ENCODE measurements around the gene GALR1. TPM values are rescaled to one million over a fixed set of nuclear protein-coding genes. Genes with fewer than 3 reads are reported as not detected.

Gene GALR1
- not detected for polyA plus RNA-seq (2012; ENCODE audit: insufficient read length, low read depth)

DNA sequence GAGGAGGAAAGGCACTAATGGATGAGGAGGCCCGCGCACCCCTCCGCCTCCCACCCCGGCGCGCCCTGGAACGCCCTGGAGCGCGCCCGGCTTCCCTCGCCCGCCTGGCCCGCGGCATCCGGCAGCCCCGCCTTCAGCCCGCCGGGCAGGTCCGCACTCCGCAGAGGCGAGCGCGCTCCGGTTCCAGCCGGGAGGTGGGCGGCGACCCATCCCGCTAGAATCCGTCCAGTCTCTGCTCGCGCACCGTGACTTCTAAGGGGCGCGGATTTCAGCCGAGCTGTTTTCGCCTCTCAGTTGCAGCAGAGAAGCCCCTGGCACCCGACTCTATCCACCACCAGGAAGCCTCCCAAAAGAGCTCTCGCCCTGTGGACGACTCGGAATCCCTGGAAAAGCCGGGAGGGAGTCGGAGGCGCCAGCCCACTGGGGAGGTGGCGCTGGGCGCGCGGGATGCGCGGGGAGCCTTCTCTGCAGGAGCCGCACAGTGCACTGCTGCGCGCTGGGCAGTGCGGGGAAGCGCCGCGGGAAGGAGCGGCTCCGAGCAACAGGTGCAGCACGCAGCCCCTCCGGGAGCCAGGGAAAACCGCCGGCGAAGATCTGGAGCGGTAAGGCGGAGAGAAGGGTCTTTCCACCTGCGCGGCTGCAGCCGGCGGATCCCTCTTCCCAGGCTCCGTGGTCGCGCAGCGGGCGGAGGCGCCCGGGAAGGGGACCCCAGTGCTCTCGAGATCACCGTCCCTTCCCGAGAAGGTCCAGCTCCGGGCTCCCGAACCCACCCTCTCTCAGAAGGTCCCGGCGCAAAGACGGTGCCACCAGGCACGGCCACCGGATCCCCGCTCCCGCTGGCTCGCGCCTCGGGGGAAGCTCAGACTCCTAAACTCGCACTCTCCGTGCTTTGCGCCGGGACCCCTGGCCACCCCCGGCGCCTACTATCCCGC is at the start of gene GALR1:
TSS of gene GALR1 (plus strand) at position 280 of the 932 bp plus-strand sequence. CDS start 701 bp downstream, outside the sequence.
- TF ChIP-seq SIN3A (IDR thresholded peaks at IDR 0.05; ENCODE audit: borderline replicate concordance, insufficient read depth, low read length) (no peak), TAF1 (IDR thresholded peaks at IDR 0.05; ENCODE audit: borderline replicate concordance, insufficient read depth, low read length) (no peak)
- TF ChIP-seq, protein P1, sequence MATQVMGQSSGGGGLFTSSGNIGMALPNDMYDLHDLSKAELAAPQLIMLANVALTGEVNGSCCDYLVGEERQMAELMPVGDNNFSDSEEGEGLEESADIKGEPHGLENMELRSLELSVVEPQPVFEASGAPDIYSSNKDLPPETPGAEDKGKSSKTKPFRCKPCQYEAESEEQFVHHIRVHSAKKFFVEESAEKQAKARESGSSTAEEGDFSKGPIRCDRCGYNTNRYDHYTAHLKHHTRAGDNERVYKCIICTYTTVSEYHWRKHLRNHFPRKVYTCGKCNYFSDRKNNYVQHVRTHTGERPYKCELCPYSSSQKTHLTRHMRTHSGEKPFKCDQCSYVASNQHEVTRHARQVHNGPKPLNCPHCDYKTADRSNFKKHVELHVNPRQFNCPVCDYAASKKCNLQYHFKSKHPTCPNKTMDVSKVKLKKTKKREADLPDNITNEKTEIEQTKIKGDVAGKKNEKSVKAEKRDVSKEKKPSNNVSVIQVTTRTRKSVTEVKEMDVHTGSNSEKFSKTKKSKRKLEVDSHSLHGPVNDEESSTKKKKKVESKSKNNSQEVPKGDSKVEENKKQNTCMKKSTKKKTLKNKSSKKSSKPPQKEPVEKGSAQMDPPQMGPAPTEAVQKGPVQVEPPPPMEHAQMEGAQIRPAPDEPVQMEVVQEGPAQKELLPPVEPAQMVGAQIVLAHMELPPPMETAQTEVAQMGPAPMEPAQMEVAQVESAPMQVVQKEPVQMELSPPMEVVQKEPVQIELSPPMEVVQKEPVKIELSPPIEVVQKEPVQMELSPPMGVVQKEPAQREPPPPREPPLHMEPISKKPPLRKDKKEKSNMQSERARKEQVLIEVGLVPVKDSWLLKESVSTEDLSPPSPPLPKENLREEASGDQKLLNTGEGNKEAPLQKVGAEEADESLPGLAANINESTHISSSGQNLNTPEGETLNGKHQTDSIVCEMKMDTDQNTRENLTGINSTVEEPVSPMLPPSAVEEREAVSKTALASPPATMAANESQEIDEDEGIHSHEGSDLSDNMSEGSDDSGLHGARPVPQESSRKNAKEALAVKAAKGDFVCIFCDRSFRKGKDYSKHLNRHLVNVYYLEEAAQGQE (IDR thresholded peaks at IDR 0.05; ENCODE audit: insufficient read depth in 1 of 2, low read depth in 2 of 2, low read length in 2 of 2) = no peak

GRCh38 chr18:77201506-77201905 is 48.1 kb upstream of the GALR1 start:
- TF ChIP-seq, protein P1 (IDR thresholded peaks at IDR 0.05; ENCODE audit: insufficient read depth in 1 of 2, low read depth in 2 of 2, low read length in 2 of 2) = no peak
- TF ChIP-seq POLR2AphosphoS5 (IDR thresholded peaks at IDR 0.05; ENCODE audit: low read depth, low read length) = no peak
- TF ChIP-seq FOXP2 (optimal IDR thresholded peaks at IDR 0.05; ENCODE audit: borderline replicate concordance, extremely low read depth, extremely low read length, insufficient read depth) = no peak
- no peak for TF ChIP-seq TAF1 (IDR thresholded peaks at IDR 0.05; ENCODE audit: borderline replicate concordance, insufficient read depth, low read length)
- TF ChIP-seq SIN3A (IDR thresholded peaks at IDR 0.05; ENCODE audit: borderline replicate concordance, insufficient read depth, low read length) = no peak

DNA sequence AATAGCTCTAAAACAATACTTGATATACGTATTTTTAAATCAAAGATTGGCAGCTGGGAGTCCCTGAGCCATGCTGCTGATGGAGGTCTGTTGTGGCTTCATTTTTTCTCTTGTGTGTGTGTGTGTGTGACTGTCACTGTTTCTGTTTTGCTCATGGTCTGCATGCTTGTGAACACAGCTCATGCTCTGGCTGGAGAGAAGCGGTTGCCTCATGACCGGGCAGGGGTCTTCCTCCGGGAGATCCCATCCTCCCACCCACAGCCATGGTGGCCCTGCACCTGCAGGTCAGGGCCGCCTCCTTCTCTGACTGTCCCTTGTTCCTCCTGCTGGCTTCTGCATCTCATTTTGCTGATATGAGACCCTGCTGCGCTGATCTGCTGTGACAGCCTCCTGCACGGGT is 47.3 kb upstream of the GALR1 start:
- TF ChIP-seq SIN3A (IDR thresholded peaks at IDR 0.05; ENCODE audit: borderline replicate concordance, insufficient read depth, low read length) (no peak), FOXP2 (optimal IDR thresholded peaks at IDR 0.05; ENCODE audit: borderline replicate concordance, extremely low read depth, extremely low read length, insufficient read depth) (no peak), TAF1 (IDR thresholded peaks at IDR 0.05; ENCODE audit: borderline replicate concordance, insufficient read depth, low read length) (no peak), POLR2AphosphoS5 (IDR thresholded peaks at IDR 0.05; ENCODE audit: low read depth, low read length) (no peak)
- TF ChIP-seq, protein P1 (IDR thresholded peaks at IDR 0.05; ENCODE audit: insufficient read depth in 1 of 2, low read depth in 2 of 2, low read length in 2 of 2) = no peak

DNA sequence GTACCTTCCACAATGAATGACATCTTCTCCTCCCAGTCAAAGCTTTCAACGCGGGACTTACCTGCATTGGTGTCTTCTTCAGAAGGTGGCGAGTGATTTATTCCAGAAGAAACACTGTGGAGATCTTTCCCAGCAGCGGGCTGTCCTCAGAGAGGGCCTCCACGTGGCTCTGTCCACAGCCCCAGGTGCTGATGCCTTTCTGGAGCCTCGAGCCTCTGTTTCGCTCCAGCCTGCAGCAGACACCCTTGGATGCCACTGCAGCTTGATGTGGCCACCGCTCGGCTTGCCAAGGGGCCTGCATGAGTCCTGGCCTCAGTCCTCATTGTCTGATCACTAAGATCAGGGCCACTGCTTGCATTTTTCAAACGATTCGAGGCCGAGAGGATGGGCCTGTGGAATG is 46.6 kb upstream of the GALR1 start:
- TF ChIP-seq, protein P1 (IDR thresholded peaks at IDR 0.05; ENCODE audit: insufficient read depth in 1 of 2, low read depth in 2 of 2, low read length in 2 of 2) = peak; percentile 83 to 90
- TF ChIP-seq FOXP2 (optimal IDR thresholded peaks at IDR 0.05; ENCODE audit: borderline replicate concordance, extremely low read depth, extremely low read length, insufficient read depth) = no peak
- no peak for TF ChIP-seq POLR2AphosphoS5 (IDR thresholded peaks at IDR 0.05; ENCODE audit: low read depth, low read length)

All from PFSK-1 (cell line).